Common myeloid progenitor, CD34-positive (primary cell): ENCODE data around the gene LAYN.

Experiments
- CTCF ChIA-PET: fragments of 350-600 bp; sonication (Branson Sonifier 250); formaldehyde crosslinking; loops from one replicate; lab custom pipeline; 2021; ENCODE audit warnings: antibody characterized with exemption; lab: Charles Lee
- POLR2A ChIA-PET: fragments of 350-600 bp; sonication (Branson Sonifier 250); formaldehyde crosslinking; loops from one replicate; lab custom pipeline; 2021; ENCODE audit warnings: antibody characterized with exemption; lab: Charles Lee
- DNase-seq, 3 donors: peaks; one replicate each; pipeline versions ENCODE4 v3.0.0 to v3.0.0-alpha.2; 2013
- H3K27ac ChIP-seq, 2 experiments: 1 replicate in 1 of 2; 2 replicates in 1 of 2; pipeline ENCODE4 v1.7.0; 2013; ENCODE audit warnings: inconsistent platforms in 2 of 2, low read length in 2 of 2, mild to moderate bottlenecking in 2 of 2, low read depth in 1 of 2, moderate library complexity in 1 of 2; ENCODE audit not compliant: severe bottlenecking in 2 of 2, insufficient read depth in 1 of 2, poor library complexity in 1 of 2
- H3K27me3 ChIP-seq, 5 experiments: replicated peaks in 2 of 5; 1 replicate in 3 of 5; 2 replicates in 2 of 5; pipeline versions ENCODE4 v1.6.1 to v1.7.0; 2013; ENCODE audit warnings: low read length in 4 of 5, mild to moderate bottlenecking in 2 of 5, moderate library complexity in 2 of 5, inconsistent platforms in 1 of 5; ENCODE audit not compliant: insufficient read depth in 5 of 5, control insufficient read depth in 4 of 5
- H3K36me3 ChIP-seq, 4 experiments: 1 replicate in 2 of 4; 2 replicates in 2 of 4; pipeline versions ENCODE4 v1.6.1 to v1.7.0; 2013; ENCODE audit warnings: low read length in 3 of 4, control low read depth in 1 of 4, mild to moderate bottlenecking in 1 of 4; ENCODE audit not compliant: control insufficient read depth in 4 of 4, insufficient read depth in 4 of 4
- H3K4me1 ChIP-seq, 4 experiments: 1 replicate in 3 of 4; 2 replicates in 1 of 4; pipeline versions ENCODE4 v1.6.1 to v1.7.1; 2013; ENCODE audit warnings: low read length in 3 of 4, mild to moderate bottlenecking in 3 of 4, control low read depth in 1 of 4, inconsistent platforms in 1 of 4, moderate library complexity in 1 of 4; ENCODE audit not compliant: control insufficient read depth in 4 of 4, insufficient read depth in 4 of 4; ENCODE audit errors: control extremely low read depth in 1 of 4
- H3K4me3 ChIP-seq, 7 experiments: 1 replicate in 4 of 7; 2 replicates in 3 of 7; pipeline versions ENCODE4 v1.5.1 to v1.7.0; 2013; ENCODE audit warnings: mild to moderate bottlenecking in 7 of 7, low read length in 6 of 7, moderate library complexity in 6 of 7, inconsistent platforms in 2 of 7, low read depth in 2 of 7, control low read depth in 1 of 7; ENCODE audit not compliant: insufficient read depth in 4 of 7, control insufficient read depth in 1 of 7; ENCODE audit errors: extremely low read depth in 1 of 7
- H3K9me3 ChIP-seq, 5 experiments: 1 replicate in 4 of 5; 2 replicates in 1 of 5; pipeline versions ENCODE4 v1.6.1 to v1.7.1; 2013; ENCODE audit warnings: low read length in 4 of 5, mild to moderate bottlenecking in 2 of 5, inconsistent platforms in 1 of 5, low read depth in 1 of 5, moderate library complexity in 1 of 5; ENCODE audit not compliant: control insufficient read depth in 4 of 5, insufficient read depth in 2 of 5; ENCODE audit errors: control extremely low read depth in 1 of 5
- WGBS: methylation state at CpG from one replicate; pipeline ENCODE4 v1.1.5; 2013; ENCODE audit not compliant: insufficient coverage; 5-methylcytosine and 5-hydroxymethylcytosine counted together

LAYN gene

DNA sequence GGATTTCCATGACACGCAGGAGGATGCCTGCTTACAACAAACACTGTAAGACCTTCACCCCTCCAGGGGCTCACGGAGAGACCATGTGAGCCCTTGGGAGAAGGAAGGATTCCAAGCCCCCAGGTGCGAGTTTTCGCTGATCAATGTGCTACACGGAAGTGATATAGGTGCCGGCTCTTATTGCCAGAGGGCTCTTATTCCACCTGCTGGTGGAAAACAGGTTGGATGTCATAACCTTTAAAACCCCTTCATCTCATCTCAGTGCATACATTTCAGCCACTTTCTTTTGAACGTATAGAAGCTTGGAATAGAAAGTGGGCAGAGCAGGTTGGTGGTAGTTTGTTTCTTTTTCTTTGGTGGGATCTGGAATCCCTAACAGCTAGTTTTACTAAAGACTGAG lies 25.8 kb downstream of the LAYN start:
- no peaks in the 10 kb centered on the region for H3K36me3 ChIP-seq
- H3K9me3 ChIP-seq = no peaks in the 10 kb centered on the region
- no peak overlapping the region for H3K27ac ChIP-seq
- H3K27me3 ChIP-seq = no peaks in the 10 kb centered on the region
- no CpG with 5 or more reads among the region's 7 CpGs for WGBS
- POLR2A ChIA-PET = no interaction called here
- H3K4me1 ChIP-seq = peaks cover 0 to 10% (median 2%) of the 10 kb centered on the region in 4 experiments
- CTCF ChIA-PET = interaction anchor here (0.7 to 2.7 kb wide), 18 partner anchors 12 to 280 kb away, joined by 3 to 18 read pairs (median 4); no protein-coding TSS in a partner anchor
- H3K4me3 ChIP-seq = no peak overlapping the region
- DNase-seq = no peak

- Histone ChIP-seq H3K4me1 (peaks cover 2 to 15% (median 7%) of the 10 kb centered on the region in 4 experiments), H3K4me3 (no peak overlapping the region), H3K9me3 (no peaks in the 10 kb centered on the region), H3K27me3 (no peaks in the 10 kb centered on the region), H3K36me3 (no peaks in the 10 kb centered on the region), H3K27ac (no peak overlapping the region)
- WGBS = 100% methylated on average over 1 of the region's 4 CpGs
- DNase-seq = no peak
- POLR2A ChIA-PET = no interaction called here
- CTCF ChIA-PET = interaction anchor here (1.4 kb wide), 1 partner anchor 208 kb away, joined by 7 read pairs; no protein-coding TSS in a partner anchor
Observed at GRCh38 chr11:111569476-111569875, 29.0 kb downstream of the LAYN start.

GRCh38 chr11:111570796-111571195 lies 30.3 kb downstream of the LAYN start:
- Histone ChIP-seq H3K27ac (no peak overlapping the region), H3K9me3 (no peaks in the 10 kb centered on the region), H3K27me3 (no peaks in the 10 kb centered on the region), H3K4me3 (no peak overlapping the region), H3K36me3 (no peaks in the 10 kb centered on the region), H3K4me1 (peaks cover 2 to 22% (median 8%) of the 10 kb centered on the region in 4 experiments)
- CTCF ChIA-PET = interaction anchor here (0.9 to 1.4 kb wide), 4 partner anchors 16 to 277 kb away, joined by 3 to 7 read pairs (median 3); no protein-coding TSS in a partner anchor
- 100% methylated on average over 1 of the region's 6 CpGs for WGBS
- DNase-seq = no peak
- POLR2A ChIA-PET = no interaction called here

- peak in 1 of 3 donors; percentile 47 for DNase-seq
- ChIA-PET POLR2A (no interaction called here), CTCF (interaction anchor here (0.5 to 1.4 kb wide), 7 partner anchors 8 to 1138 kb away, joined by 3 to 7 read pairs (median 3); no protein-coding TSS in a partner anchor)
- Histone ChIP-seq H3K9me3 (no peaks in the 10 kb centered on the region), H3K4me1 (peaks cover 2 to 22% (median 8%) of the 10 kb centered on the region in 4 experiments), H3K27me3 (no peaks in the 10 kb centered on the region), H3K27ac (no peak overlapping the region), H3K4me3 (peak overlapping the region in 2 of 7 experiments; percentile 19 to 20), H3K36me3 (no peaks in the 10 kb centered on the region)
- WGBS = 30% methylated on average over 4 of the region's 6 CpGs
Observed at GRCh38 chr11:111571829-111572501, 31.4 kb downstream of the LAYN start.

DNA sequence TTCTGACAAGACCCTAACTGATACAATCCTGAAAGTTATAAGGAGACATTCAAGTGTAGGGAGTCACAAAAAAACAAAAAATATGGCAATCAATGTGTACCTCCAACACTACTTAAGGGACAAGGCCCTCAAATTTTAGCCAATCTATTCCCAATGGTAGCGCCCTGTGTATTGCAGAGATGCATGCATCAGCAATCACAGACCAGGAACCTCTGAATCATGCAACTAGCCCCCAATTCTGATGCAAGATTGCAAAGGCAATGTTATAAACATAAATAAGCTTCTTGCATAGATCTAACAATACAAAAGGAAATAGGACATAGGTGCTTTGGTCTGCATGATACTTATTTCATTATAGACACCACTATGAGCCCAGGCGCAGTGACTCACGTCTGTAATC lies 32.1 kb downstream of the LAYN start:
- H3K36me3 ChIP-seq = no peaks in the 10 kb centered on the region
- ChIA-PET POLR2A (no interaction called here), CTCF (interaction anchor here (1.0 to 1.4 kb wide), 6 partner anchors 9 to 268 kb away, joined by 3 to 7 read pairs (median 4); no protein-coding TSS in a partner anchor)
- no peak overlapping the region for H3K4me3 ChIP-seq
- peaks cover 2 to 22% (median 8%) of the 10 kb centered on the region in 4 experiments for H3K4me1 ChIP-seq
- DNase-seq = no peak
- H3K27ac ChIP-seq = no peak overlapping the region
- 83% methylated on average over 3 of the region's 3 CpGs for WGBS
- no peaks in the 10 kb centered on the region for H3K9me3 ChIP-seq
- no peaks in the 10 kb centered on the region for H3K27me3 ChIP-seq

GRCh38 chr11:111573821-111574249 lies 33.3 kb downstream of the LAYN start:
- ChIA-PET CTCF (interaction anchor here (0.8 to 1.1 kb wide), 3 partner anchors 22 to 205 kb away, joined by 3 to 4 read pairs (median 4); no protein-coding TSS in a partner anchor), POLR2A (no interaction called here)
- no peaks in the 10 kb centered on the region for H3K27me3 ChIP-seq
- peak in 1 of 3 donors; percentile 47 for DNase-seq
- H3K4me1 ChIP-seq = peaks cover 2 to 28% (median 8%) of the 10 kb centered on the region in 4 experiments
- H3K36me3 ChIP-seq = no peaks in the 10 kb centered on the region
- no peaks in the 10 kb centered on the region for H3K9me3 ChIP-seq
- WGBS = 53% methylated on average over 3 of the region's 4 CpGs
- peak overlapping the region in 1 of 7 experiments; percentile 51 for H3K4me3 ChIP-seq
- no peak overlapping the region for H3K27ac ChIP-seq
